ENCODE measurements around the gene LPAR2.

GRCh38 chr19:19637186-19637522 is 9.1 kb upstream of the LPAR2 start:
- no peak for TF ChIP-seq CTCF (conservative IDR thresholded peaks at IDR 0.05; ENCODE audit: low read depth, low read length)
- TF ChIP-seq EZH2 (IDR thresholded peaks at IDR 0.05; ENCODE audit: low read length, unreplicated experiment) = no peak

All from PC-3 (cell line).